Measurements from ENCODE around the gene RUNX1. TPM values are rescaled to one million over a fixed set of nuclear protein-coding genes. Genes with fewer than 3 reads are reported as not detected.

The RUNX1 gene
- total and polyA plus RNA-seq, 2 of the 13 experiments (the other 11 are each of a cell fraction or from before 2014, with no cell fraction given) = 5.4 to 6.4 TPM

- TF ChIP-seq THAP8 (CRISPR knock-in tag; IDR thresholded peaks at IDR 0.05; ENCODE audit: borderline replicate concordance) (no peak), ARID4A (CRISPR knock-in tag; IDR thresholded peaks at IDR 0.05; ENCODE audit: borderline replicate concordance) (no peak), DMTF1 (CRISPR knock-in tag; IDR thresholded peaks at IDR 0.05) (no peak), ZFP41 (CRISPR knock-in tag; IDR thresholded peaks at IDR 0.05; ENCODE audit: borderline replicate concordance) (no peak), FOXA3 (CRISPR knock-in tag; IDR thresholded peaks at IDR 0.05) (peak; percentile 56), ZNF383 (CRISPR knock-in tag; IDR thresholded peaks at IDR 0.05; ENCODE audit: borderline replicate concordance) (no peak), THAP9 (CRISPR knock-in tag; IDR thresholded peaks at IDR 0.05; ENCODE audit: borderline replicate concordance) (no peak), ZBTB37 (CRISPR knock-in tag; IDR thresholded peaks at IDR 0.05) (no peak), KDM6A (CRISPR knock-in tag; IDR thresholded peaks at IDR 0.05; ENCODE audit: low read depth) (no peak), ZNF235 (CRISPR knock-in tag; IDR thresholded peaks at IDR 0.05; ENCODE audit: borderline replicate concordance) (no peak), SMAD1 (CRISPR knock-in tag; IDR thresholded peaks at IDR 0.05; ENCODE audit: borderline replicate concordance, low read depth) (no peak)
These were observed 170.6 kb downstream of the RUNX1 start (continued) for GRCh38 chr21:34878501-34878900.

All from HepG2 (cell line).